ENCODE results near the gene INPP5D. TPM values are rescaled to one million over a fixed set of nuclear protein-coding genes. Genes with fewer than 3 reads are reported as not detected.

The INPP5D gene
- total and polyA plus RNA-seq, 2 of the 8 experiments (the other 6 are each of a cell fraction or from before 2014, with no cell fraction given) = 4.5 to 7.1 TPM

GRCh38 chr2:233152541-233152940, 92.4 kb downstream of the INPP5D start:
- H4K91ac ChIP-seq (replicated peaks; ENCODE audit: insufficient read length, low read length) = no peak overlapping the region
- H3K4me1 ChIP-seq (replicated peaks in 1 of 4; ENCODE audit: control insufficient read depth in 3 of 4, insufficient read depth in 4 of 4, low read length in 3 of 4) = no peaks in the 10 kb centered on the region
- H2BK15ac ChIP-seq (ENCODE audit: low read length) = no peak overlapping the region
- no peaks in the 10 kb centered on the region for H3K9me3 ChIP-seq (ENCODE audit: insufficient read depth in 2 of 2, low read depth in 1 of 2, low read length in 1 of 2)
- H3K56ac ChIP-seq (replicated peaks; ENCODE audit: insufficient read length, low read depth, low read length) = no peak overlapping the region
- no peak overlapping the region for H2AFZ ChIP-seq (ENCODE audit: low read length)
- peaks cover 0 to 2% (median 2%) of the 10 kb centered on the region in 4 experiments; a peak in 4 of 8 replicates for H3K36me3 ChIP-seq (ENCODE audit: control insufficient read depth in 2 of 4, insufficient read depth in 4 of 4, low read length in 3 of 4)
- DNase-seq (ENCODE audit: low read depth in 1 of 2, low spot score in 2 of 2) = no peak
- no peak overlapping the region for H3K4me2 ChIP-seq (ENCODE audit: insufficient read depth in 1 of 2, low read depth in 2 of 2, low read length in 2 of 2)
- H3K9ac ChIP-seq (replicated peaks in 1 of 4; ENCODE audit: extremely low read depth in 1 of 4, low read depth in 3 of 4, low read length in 3 of 4) = no peak overlapping the region
- ChIA-PET CTCF (ENCODE audit: partially characterized antibody) (no interaction called here), POLR2A (ENCODE audit: partially characterized antibody) (no interaction called here)
- WGBS, 2 experiments (ENCODE audit: extremely low coverage in 1 of 2, insufficient coverage in 1 of 2, insufficient read length in 1 of 2, insufficient replicate concordance in 2 of 2, low coverage in 1 of 2, low lambda C conversion rate in 2 of 2, missing lambda C conversion rate in 1 of 2) = 91% methylated on average over 5 of the region's 5 CpGs; no CpG with 5 or more reads in 1 of the 2 experiments
- no peak overlapping the region for H2BK12ac ChIP-seq (ENCODE audit: low read depth, low read length)
- no peaks in the 10 kb centered on the region for H3K79me1 ChIP-seq (ENCODE audit: low read depth, low read length)
- no peaks in the 10 kb centered on the region for H3K79me2 ChIP-seq (ENCODE audit: control insufficient read depth in 1 of 2, insufficient read depth in 2 of 2, low read length in 2 of 2)
- FAIRE-seq = no peak
- no peak overlapping the region for H2BK5ac ChIP-seq (ENCODE audit: low read depth, low read length)
- no peak overlapping the region for H3K4me3 ChIP-seq (ENCODE audit: extremely low read depth in 1 of 4, insufficient read depth in 2 of 4, low read depth in 3 of 4, low read length in 4 of 4)
- no peak overlapping the region for H3K27ac ChIP-seq (ENCODE audit: low read depth, low read length)
- H3K4ac ChIP-seq (replicated peaks; ENCODE audit: insufficient read length, low read depth, low read length) = no peak overlapping the region
- H4K8ac ChIP-seq (ENCODE audit: extremely low read depth, insufficient read depth, low read length) = peak overlapping the region; percentile 14; the same call in 1 of the 2 replicates
- no peak overlapping the region for H3K14ac ChIP-seq (ENCODE audit: insufficient read length)
- H3K23ac ChIP-seq (ENCODE audit: insufficient read length) = no peak overlapping the region
- H2AK5ac ChIP-seq (ENCODE audit: low read depth, low read length) = no peak overlapping the region
- H4K20me1 ChIP-seq (replicated peaks in 1 of 2; ENCODE audit: control insufficient read depth in 1 of 2, insufficient read depth in 2 of 2, low read length in 2 of 2) = no peaks in the 10 kb centered on the region
- H2BK120ac ChIP-seq (replicated peaks; ENCODE audit: low read depth, low read length) = no peak overlapping the region
- no peak overlapping the region for H3K18ac ChIP-seq (ENCODE audit: extremely low read depth, low read length)
- no peak overlapping the region for H4K5ac ChIP-seq (ENCODE audit: insufficient read length, low read depth, low read length)
- no peaks in the 10 kb centered on the region; the same call in 1 of the 2 replicates for H3K23me2 ChIP-seq (ENCODE audit: low read depth, low read length)
- H2BK20ac ChIP-seq (ENCODE audit: low read length) = no peak overlapping the region
- no peaks in the 10 kb centered on the region for H3K27me3 ChIP-seq (replicated peaks in 1 of 4; ENCODE audit: control insufficient read depth in 3 of 4, extremely low read depth in 1 of 4, insufficient read depth in 3 of 4, low read length in 3 of 4)
- no peak for TF ChIP-seq HDAC2 (IDR thresholded peaks at IDR 0.05; ENCODE audit: borderline replicate concordance in 1 of 2, low read depth in 2 of 2, low read length in 2 of 2)
- TF ChIP-seq GTF2F1 (IDR thresholded peaks at IDR 0.05; ENCODE audit: borderline replicate concordance, low read depth, low read length) = no peak
- TF ChIP-seq SAP30 (IDR thresholded peaks at IDR 0.05; ENCODE audit: insufficient read depth, insufficient replicate concordance, low read length) = no peak
- TF ChIP-seq RNF2 (IDR thresholded peaks at IDR 0.05; ENCODE audit: borderline replicate concordance, low read depth, low read length, missing control alignments, poor library complexity, severe bottlenecking) = no peak
- TF ChIP-seq RFX5 (IDR thresholded peaks at IDR 0.05; ENCODE audit: borderline replicate concordance, low read depth, low read length) = no peak
- TF ChIP-seq SP1 (IDR thresholded peaks at IDR 0.05; ENCODE audit: low read depth, low read length) = no peak
- no peak for TF ChIP-seq CTCF (IDR thresholded peaks at IDR 0.05; ENCODE audit: control extremely low read depth in 1 of 3, insufficient read depth in 1 of 3, low read depth in 1 of 3, low read length in 3 of 3)
- TF ChIP-seq KDM1A (IDR thresholded peaks at IDR 0.05; ENCODE audit: borderline replicate concordance, low read length) = no peak
- TF ChIP-seq CTBP2 (IDR thresholded peaks at IDR 0.05; ENCODE audit: borderline replicate concordance, insufficient read depth, insufficient read length, low read length) = no peak
- no peak for TF ChIP-seq CEBPB (IDR thresholded peaks at IDR 0.05; ENCODE audit: low read depth, low read length)
- TF ChIP-seq SRF (IDR thresholded peaks at IDR 0.05; ENCODE audit: low read depth, low read length) = no peak

Measured in H1 (cell line).